GM18520 (cell line): ENCODE data around the gene ATP5MG.
A peak's percentile ranks its signal among the peaks of the same experiment; 100 is the strongest.
"Not testable (repeated sequence)": the region's sequence is repeated elsewhere in the genome, so short reads cannot be mapped to it uniquely, and the experiment has no call there.

Source experiments
- ATAC-seq: cut with Tn5 transposase; IDR thresholded peaks from one replicate; pipeline ENCODE4 v1.9.1; 2021; ENCODE audit not compliant: unreplicated experiment

The ATP5MG gene, protein sequence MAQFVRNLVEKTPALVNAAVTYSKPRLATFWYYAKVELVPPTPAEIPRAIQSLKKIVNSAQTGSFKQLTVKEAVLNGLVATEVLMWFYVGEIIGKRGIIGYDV

DNA sequence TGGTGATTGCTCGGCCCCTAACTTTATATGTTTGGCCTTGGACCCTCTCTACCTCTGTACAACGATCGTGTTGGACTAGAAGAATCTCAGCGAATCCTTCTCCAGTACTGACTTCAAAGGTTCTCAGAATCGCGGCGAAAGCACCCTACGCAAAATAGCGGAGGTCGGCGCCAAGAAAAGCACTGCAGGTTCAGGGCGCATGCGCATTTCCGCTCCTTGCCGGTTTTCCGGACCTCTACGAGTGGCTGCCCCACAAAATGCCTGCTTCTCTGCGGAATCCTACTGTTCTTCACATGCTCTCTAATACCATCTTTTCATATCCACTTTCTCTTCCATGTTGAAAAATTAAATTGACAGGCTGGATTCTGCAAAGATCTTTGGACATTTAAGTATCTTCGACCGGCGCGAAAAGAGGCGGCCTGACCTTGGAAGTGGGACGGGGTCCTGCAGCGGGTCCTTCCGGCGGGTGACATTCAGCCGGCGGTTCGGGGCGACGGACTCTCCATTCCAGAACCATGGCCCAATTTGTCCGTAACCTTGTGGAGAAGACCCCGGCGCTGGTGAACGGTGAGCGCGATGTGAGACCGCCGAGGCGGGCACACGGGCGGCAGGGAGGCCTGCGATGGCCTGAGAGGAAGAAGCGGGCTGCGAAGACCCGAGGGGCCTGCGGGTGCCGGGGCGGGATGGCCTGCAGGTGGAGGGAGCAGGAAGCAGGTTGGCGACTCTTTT, at the start of gene ATP5MG:
Gene ATP5MG (plus strand): TSS at position 456 of the 729 bp plus-strand sequence. CDS start 60 bp downstream, at position 516.
- peak; percentile 38 for ATAC-seq

DNA sequence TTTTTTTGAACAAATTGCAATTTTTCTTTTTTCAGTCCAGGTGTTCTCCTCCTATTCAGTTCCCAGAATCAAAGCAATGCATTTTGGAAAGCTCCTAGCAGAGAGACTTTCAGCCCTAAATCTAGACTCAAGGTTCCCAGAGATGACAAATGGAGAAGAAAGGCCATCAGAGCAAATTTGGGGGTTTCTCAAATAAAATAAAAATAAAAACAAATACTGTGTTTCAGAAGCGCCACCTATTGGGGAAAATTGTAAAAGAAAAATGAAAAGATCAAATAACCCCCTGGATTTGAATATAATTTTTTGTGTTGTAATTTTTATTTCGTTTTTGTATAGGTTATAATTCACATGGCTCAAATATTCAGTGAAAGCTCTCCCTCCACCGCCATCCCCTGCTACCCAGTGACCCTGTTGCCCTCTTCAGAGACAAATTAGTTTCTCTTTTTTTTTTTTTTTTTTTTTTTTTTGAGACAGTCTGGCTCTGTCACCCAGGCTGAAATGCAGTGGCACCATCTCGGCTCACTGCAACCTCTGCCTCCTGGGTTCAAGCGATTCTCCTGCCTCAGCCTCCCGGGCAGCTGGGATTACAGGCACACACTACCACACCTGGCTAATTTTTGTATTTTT, 48.2 kb upstream of the ATP5MG start:
- ATAC-seq: no peak

DNA sequence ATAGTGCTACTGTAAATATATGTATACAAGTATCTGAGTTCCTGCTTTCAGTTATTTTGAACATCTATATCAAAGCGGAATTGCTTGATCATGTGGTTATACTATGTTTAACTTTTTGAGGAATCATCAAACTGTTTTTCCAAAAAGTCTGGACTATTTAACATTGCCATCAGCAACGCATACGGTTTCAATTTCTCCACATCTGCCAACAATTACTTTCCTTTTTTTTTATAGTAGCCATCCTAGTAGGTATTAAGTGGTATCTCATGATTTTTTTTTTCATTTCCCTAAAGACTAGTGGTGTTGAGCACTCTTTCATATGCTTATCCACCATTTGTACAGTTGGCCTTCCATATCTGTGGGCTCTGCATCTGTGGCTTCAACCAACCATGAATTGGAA, 43.3 kb upstream of the ATP5MG start:
- ATAC-seq: no peak

DNA sequence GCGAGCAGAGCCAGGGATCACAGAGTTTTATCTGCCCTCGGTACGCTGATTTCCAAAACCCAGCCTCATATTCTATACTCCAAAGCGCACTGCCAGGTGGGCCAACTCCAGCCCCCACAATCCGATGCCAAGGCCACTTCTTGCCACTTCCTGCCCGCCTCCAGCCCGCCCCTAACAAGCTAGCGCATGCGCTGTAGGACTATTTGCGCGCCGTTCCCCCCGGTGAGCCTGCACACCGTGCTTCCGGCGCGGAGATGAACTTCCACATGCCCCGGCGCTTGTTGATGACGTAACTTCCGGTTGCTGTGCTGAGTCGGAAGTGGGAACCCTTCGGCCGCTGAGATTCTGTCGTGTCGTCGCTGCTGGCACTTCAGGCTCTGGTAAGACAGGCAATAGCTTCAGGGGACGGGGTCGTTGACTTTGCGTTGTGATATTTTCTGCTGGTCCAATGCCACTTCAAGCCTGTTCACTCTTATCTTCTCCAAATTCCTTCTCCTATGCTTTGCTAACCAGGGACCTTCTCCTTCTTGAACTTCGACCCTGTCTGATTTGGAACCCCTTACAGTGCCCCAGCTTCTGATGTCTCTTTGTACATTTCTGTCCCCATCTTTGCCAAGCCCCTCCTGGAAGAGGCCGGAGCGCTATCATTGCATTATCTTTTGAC, 42.0 kb upstream of the ATP5MG start, which contains the start of gene UBE4A:
Gene UBE4A (plus strand): TSS at position 306 of the 664 bp plus-strand sequence. CDS start 5,481 bp downstream, outside the sequence.
- peak; percentile 69 for ATAC-seq

DNA sequence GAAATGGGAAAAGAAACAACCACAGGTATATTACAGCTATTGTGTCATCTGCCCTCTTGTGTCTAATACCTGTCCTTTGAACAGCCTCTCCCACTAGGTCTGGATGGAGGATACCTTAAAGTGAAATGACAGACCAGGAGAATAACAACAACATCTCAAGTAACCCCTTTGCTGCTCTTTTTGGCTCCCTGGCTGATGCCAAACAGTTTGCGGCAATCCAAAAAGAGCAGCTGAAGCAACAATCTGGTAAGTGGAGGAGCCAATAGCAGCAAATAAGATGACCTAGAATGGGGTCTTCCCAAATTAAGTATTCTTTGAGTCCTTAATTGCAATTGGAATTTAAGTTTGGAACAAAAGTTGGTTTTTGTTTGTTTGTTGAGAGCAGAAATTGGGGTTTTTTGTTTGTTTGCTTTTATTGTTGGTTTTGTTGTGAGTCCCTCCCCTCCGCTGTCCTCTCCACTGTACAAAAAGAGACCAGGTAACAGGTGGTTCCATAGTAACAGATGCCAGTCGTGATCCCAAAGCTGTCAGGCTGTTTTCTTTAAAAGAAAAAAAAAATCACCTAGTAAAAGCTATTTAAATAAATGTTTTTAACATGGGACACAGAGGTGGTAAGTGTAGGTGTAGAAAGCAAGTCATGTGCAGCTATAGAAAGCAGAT, 36.3 kb upstream of the ATP5MG start:
- ATAC-seq: no peak

DNA sequence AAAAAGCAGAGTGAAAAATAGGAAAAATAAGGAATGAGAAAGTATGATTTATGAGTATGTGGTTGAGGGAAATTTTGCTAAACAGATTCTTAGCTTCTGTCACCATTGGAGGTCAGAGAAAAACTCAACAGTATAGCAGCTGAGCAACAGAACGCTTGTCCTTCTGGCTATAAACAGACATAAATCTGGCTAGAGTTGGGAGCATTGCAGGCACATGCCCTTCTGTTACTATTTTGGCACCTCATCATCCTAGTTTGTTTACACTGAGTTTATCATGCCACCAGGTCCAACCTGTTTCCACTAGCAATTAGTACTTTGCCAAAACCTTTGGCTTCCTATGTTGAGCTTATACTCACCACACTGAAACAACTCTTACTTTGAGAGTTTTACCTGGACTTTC, 35.1 kb upstream of the ATP5MG start:
- no peak for ATAC-seq

DNA sequence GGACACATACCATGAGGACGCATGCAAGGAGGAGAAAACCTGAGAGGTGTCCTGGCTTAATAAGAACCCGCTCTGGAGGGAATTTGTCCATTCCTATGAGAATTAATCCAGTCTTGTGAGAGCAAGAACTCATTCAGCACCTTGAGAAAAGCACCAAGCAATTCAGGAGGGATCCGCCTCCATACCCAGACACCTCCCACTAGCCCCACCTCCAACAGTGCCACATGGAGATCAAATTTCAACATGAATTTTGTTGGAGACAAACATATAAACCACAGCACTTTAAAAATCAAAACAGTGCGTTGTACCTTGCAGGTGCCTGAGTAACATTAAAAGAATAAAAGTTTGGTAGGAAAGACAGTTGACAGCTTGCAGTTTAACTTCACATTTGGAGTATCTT, 30.6 kb upstream of the ATP5MG start:
- no peak for ATAC-seq

DNA sequence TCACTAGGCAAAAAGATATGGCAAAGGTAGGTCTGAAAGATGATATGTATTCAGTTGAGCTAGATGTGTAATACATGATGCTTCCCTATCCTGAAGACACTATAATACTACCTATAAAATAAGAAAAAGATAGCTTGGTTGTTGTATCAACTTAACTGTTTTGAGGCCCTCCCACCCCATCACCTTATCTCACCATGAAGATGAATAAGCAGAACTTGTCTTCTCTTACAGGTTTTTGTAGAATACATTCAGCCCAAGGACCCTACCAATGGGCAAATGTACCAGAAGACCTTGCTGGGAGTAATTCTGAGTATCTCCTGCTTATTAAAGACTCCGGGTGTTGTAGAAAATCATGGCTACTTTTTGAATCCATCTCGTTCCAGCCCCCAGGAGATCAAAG, 28.1 kb upstream of the ATP5MG start:
- ATAC-seq: no peak

DNA sequence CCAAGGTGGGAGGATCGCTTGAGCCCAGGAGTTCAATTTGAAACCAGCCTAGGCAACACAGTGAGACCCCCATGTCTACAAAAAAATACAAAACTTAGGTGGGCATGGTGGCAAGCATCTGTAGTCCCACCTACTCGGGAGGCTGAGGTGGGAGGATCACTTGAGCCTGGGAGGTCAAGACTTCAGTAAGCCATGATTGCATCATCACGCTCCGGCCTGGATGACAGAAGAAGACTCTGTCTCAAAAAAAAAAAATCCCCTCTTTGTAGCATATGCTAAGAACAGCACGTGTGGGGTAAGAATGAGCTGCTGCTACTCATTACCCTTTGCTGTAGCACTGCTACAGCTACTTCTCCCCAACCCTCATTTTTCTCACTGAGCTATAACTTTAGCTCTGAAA, 27.5 kb upstream of the ATP5MG start:
- ATAC-seq: no peak

DNA sequence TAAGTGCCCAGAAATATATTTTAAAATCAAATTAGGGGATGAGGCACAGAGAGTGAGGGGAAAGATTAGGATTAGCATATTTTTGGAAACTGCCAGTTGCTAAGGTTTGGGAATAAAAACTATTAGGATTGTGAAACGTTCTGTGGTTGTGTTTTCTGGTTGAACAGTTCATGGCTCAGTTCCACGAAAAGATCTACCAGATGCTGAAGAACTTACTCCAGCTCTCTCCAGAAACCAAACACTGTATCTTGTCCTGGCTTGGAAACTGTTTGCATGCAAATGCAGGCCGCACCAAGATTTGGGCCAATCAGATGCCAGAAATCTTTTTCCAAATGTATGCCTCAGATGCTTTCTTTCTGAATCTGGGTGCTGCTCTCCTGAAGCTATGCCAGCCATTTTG, 26.7 kb upstream of the ATP5MG start:
- ATAC-seq: no peak

DNA sequence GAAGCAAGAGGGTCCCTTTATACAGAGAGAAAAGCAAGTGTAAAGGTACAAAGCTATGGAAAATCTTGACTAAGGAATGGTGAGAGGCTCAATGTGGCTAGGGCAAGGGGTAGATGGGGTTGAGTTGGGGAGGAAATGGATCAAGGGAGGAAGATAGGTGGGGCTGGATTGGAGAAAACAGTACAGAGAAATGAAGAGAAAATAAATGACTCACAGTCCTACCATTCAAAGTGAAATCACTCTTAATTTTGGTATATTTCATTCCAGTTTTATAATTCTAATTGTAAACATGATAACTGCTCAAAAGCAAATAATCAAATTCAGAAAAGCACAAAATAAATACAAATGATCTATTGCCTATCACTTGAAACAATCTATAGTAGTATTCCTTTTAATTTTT, 25.4 kb upstream of the ATP5MG start:
- ATAC-seq: no peak

DNA sequence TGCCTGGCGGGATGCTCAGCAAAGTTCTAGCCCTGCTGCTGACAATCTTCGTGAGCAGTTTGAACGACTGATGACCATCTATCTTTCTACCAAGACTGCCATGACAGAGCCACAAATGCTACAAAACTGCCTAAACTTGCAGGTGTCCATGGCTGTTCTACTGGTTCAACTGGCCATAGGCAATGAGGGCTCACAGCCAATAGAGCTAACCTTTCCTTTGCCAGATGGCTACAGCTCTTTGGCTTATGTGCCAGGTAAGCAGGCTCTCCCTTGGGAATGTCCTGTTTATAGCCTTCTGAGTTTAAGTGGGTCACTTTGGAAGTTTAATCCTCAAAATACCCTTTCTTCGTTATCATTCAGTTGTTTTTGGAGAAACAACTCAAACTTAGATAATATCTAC, 21.9 kb upstream of the ATP5MG start:
- ATAC-seq: no peak

DNA sequence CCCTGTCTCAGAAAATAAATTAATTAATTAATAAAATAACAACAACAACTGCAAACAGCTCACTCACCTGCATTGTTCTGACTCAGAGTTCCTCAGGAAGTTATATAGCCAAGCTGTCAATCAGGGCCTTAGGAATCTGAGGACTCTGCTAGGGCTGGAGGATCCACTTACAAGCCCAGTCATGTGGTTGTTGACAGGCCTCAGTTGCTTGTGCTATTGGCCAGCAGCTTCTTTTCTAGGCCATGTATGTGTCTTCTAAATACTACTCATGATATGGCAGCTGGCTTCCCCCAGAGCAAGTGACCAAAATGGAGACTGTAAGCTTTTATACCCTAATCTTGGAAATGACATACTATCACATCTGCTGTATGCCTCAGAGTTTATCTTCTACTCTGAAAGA, 20.8 kb upstream of the ATP5MG start:
- ATAC-seq: no peak

DNA sequence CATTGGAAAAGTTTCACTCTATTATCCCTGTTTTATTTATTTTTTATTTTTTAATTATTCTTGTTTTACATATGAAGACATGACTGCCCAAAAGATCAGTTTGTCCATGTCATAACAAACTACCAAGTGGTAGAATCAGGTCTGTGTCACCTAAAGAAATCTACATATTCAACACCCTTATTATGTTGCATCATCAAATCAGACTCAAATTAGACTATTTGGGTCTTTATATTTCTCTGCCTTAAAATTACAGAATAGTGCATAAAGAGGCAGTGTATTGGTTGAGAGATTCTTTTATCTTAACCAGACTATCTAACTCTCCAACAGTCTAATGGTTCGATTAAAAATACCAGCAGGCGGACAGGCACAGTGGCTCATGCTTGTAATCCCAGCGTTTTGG, 18.5 kb upstream of the ATP5MG start:
- ATAC-seq: no peak

DNA sequence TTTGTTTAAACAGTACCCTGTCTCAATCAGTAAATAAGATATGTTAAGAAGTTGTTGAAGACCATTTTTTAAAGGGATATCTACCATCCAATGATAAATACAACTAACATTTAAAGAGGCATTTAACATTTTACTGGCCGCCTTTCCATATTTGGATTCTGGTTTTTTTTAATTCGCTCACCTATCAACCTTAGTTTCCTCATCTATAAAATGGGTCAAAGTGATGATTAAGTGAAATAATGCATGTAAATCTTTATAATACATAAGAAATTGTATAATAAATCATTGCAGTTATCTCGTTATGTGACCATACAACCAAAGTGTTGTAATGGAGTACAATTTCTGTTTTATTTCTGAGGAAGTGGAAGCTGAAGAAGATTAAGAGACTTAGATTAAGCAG, 17.7 kb upstream of the ATP5MG start:
- no peak for ATAC-seq

DNA sequence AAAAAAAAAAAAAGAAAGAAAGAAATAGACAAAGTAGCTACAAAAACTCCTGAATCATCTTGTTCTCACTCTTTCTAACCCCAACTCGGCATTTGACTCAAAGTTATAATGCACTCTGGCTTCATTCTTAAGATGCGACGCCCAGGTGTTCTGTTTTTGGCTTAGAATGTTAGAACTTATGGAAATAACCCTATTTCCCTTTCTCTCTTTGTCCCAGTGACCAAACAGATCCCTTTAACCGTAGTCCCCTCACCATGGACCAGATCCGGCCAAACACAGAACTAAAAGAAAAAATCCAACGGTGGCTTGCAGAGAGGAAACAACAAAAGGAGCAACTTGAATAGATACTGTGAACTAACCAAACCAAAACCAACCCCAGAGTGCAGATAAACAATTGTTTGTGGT, 5.3 kb upstream of the ATP5MG start:
- no peak for ATAC-seq

DNA sequence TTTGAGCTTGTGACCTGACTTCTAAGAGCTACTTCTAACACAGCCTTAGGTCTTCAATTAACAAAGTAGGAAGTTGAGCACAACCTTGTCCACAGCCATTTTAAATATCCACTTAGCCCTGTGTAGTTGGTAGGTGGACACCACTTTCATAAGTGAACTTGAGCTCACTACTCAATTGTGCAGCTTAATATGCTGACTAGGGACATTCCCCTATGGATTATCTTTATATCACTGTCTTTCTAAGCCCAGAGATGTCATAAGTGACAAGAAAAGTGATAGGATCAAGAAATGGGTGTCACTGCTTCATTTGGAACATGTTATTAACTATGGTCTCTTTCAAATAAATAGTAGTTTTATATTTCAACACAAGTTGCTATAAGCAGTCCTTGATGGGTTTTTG, 4.0 kb upstream of the ATP5MG start:
- no peak for ATAC-seq

DNA sequence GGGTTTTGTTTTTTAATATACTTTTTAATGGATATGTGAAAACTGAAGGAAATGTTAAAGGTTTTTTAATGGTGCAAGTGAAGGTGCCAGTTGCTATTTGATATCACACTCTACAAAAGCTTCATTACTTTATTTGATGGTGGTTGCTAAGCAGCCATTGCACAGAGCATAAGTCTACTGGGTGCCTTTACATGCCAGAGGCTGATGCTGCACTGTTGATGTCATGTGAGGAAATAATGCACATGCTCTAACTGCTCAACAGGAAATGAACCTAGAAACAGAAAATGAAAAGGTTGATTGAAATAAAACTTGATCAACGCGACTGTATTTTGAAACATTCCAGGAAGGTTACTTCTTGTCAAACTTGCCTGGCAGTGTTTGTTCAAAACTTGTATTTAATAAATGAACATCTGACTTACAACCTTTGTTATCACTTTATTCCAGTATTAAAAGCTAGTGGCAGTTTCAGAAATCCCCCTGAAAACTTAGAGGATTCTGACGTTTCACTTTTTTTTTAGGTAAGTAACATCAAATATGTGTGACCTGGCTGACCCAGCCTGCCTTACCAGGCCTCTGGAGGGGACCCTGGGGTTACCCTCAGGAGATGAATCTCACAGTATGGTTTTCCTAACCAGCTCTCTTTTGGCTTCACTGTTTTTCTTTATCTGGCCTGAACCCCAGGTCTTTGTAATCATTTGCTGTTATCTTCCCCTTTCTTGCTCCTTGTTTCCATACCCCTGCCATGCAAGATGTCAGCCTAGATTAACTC, 2.4 kb upstream of the ATP5MG start:
- no peak for ATAC-seq

DNA sequence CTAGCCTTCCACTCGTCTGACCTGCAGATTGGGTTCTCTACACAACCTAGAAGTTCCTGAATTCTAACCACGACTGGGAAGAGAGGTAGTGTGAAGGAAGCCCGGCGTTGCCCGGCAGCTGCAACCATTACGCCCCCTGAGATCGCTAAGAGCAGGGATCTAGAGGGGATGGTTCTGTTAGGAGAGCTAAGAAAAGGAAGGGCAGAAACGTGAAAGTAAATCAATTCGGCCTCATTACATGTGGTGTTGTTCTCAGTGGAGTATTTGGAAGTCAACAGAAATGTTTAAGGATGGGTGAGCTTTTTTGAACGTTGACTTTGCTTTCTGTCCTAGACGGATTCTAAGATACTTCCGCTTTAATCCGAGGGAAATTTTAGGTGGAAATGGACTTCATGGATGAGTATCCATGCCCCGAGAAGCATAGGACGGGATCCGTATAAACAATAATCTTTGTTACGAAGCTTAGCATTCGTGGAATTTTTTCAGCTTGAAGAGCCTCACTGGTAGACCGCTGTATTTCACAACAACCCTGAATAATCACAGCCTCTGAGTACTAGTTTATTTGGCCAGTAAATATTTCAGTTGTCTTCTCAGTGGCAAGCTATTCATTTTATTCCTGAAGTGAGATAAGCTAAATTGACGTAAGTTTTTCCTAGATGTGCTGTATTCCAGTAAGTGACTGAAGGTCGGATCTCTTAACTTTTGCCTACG, 629 bp downstream of the ATP5MG start:
- no peak for ATAC-seq

DNA sequence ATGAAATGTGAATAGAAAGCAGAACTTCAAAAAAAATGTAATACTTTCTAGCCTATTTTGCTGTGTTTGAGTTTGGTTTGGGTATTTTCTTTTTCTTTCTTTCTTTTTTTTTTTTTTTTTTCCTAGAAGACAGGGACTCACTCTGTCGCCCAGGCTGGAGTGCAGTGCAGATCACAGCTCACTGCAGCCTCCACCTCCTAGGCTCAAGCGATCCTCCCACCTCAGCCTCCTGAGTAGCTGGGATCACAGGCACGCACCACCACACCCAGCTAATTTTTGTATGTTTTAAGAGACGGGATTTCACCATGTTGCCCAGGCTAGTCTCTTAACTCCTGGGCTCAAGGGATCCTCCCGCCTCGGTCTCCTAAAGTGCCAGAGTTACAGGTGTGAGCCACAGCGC, 1.2 kb downstream of the ATP5MG start:
- not testable (repeated sequence) for ATAC-seq
